PC-9 (cell line): ENCODE measurements around the gene NLGN2.

Experiments used
- CTCF ChIP-seq: fragments of 200-600 bp; sonication (generic); conservative IDR thresholded peaks from 2 replicates; pipeline ENCODE4 v1.6.1; 2017; ENCODE audit warnings: mixed run types, antibody characterized with exemption, mild to moderate bottlenecking, moderate library complexity
- EZH2 ChIP-seq: fragments of 200-600 bp; sonication (generic); IDR thresholded peaks from 2 replicates; pipeline ENCODE4 v1.8.0; 2017; ENCODE audit warnings: antibody characterized with exemption, low read depth

- TF ChIP-seq CTCF: no peak
- TF ChIP-seq EZH2: no peak
Observed at GRCh38 chr17:7361906-7362305, 45.7 kb upstream of the NLGN2 start.
